Aorta (tissue), 5 donors: ENCODE measurements around the gene CD4. TPM values are rescaled to one million over a fixed set of nuclear protein-coding genes. Genes with fewer than 3 reads are reported as not detected.
"Not testable (repeated sequence)": the region's sequence is repeated elsewhere in the genome, so short reads cannot be mapped to it uniquely, and the experiment has no call there.

Experiments
- ATAC-seq: fragments of 200-7000 bp; cut with Tn5 transposase; one replicate; pipeline ENCODE4 v1.9.1; 2022; ENCODE audit warnings: moderate library complexity; ENCODE audit not compliant: low FRiP score
- DNase-seq, 2 donors: peaks; one replicate each; pipeline ENCODE4 v3.0.0-alpha.2; 2020
- H3K27ac ChIP-seq, 2 donors: one replicate each; pipeline ENCODE4 v1.5.1; 2013; ENCODE audit warnings: low read length in 2 of 2, mild to moderate bottlenecking in 2 of 2, moderate library complexity in 2 of 2, control low read depth in 1 of 2, inconsistent platforms in 1 of 2, low read depth in 1 of 2
- H3K27me3 ChIP-seq, 2 donors: one replicate each; pipeline ENCODE4 v1.6.1; 2013; ENCODE audit warnings: control low read depth in 1 of 2, low read length in 1 of 2, mild to moderate bottlenecking in 1 of 2, moderate library complexity in 1 of 2; ENCODE audit not compliant: insufficient read depth in 2 of 2, control insufficient read depth in 1 of 2
- H3K36me3 ChIP-seq, 2 donors: one replicate each; pipeline ENCODE4 v1.6.1; 2013; ENCODE audit warnings: control low read depth in 1 of 2, low read length in 1 of 2, mild to moderate bottlenecking in 1 of 2; ENCODE audit not compliant: insufficient read depth in 2 of 2, control insufficient read depth in 1 of 2
- H3K4me1 ChIP-seq, 2 donors: one replicate each; pipeline ENCODE4 v1.6.1; 2013; ENCODE audit warnings: low read length in 2 of 2, control low read depth in 1 of 2, mild to moderate bottlenecking in 1 of 2, moderate library complexity in 1 of 2; ENCODE audit not compliant: insufficient read depth in 2 of 2, control insufficient read depth in 1 of 2
- H3K4me3 ChIP-seq, 2 donors: one replicate each; pipeline ENCODE4 v1.5.1; 2013; ENCODE audit warnings: low read length in 2 of 2, control low read depth in 1 of 2, mild to moderate bottlenecking in 1 of 2
- H3K9me3 ChIP-seq: one replicate; pipeline ENCODE4 v1.6.1; 2013; ENCODE audit warnings: mild to moderate bottlenecking, low read length; ENCODE audit not compliant: control insufficient read depth
- WGBS, 2 donors: extraction: QIAGEN DNeasy Blood & Tissue Kit; methylation state at CpG; one replicate each; pipeline ENCODE4 v1.1.7; 2013; 5-methylcytosine and 5-hydroxymethylcytosine counted together
- intact Hi-C, 2 donors: fragments of 100-400 bp; cut with DNase I; formaldehyde crosslinking; loops; one replicate each; pipeline versions ENCODE4 v1.14.2 to v1.15.0; 2022
- polyA plus RNA-seq, 2 donors: library from polyadenylated mRNA; stranded (reverse); fragments of 200-250 nt; gene quantifications; one replicate each; pipeline ENCODE4 v1.2.3, GENCODE V29; 2013
- total RNA-seq, 2 donors: library from RNA; stranded (reverse); fragmentation: NEBNext Ultra II Directional; extraction: Animal tissue kit (Norgen Biotek cat#: 25700); gene quantifications; one replicate each; pipeline ENCODE4 v1.2.1, GENCODE V29; 2021
- donor health status: healthy with polysubstance abuse.
- donor health status: Bipolar disorder and iron deficiency.
- donor health status: DM: no; HTN: no; CAD: no.
- donor health status: DM: no; HTN: no; CAD: no.
- donor health status: DM: yes; HTN: yes; CAD: no.

Gene CD4
- total and polyA plus RNA-seq, 4 donors, result 2.1 to 40.6 (median 17.2) TPM

- WGBS, 2 donors, result 66 to 70% methylated on average over 17 to 19 of the region's 19 CpGs
- DNase-seq (no peak), ATAC-seq (no peak)
- peaks cover 3 to 6% of the 10 kb centered on the region in 2 donors for H3K36me3 ChIP-seq
- intact Hi-C loops, result loop anchor here (2.0 to 5.0 kb wide), 3 partner anchors 14 to 76 kb away; partner anchors contain the start of genes ATN1 (in 1 of the 2), C12orf57 (in 1 of the 2), RNU7-1 (in 1 of the 2) and USP5 (in 1 of the 2)
- H3K4me3 ChIP-seq, result no peak overlapping the region
- H3K27ac ChIP-seq, result peak overlapping the region in 1 of 2 donors; percentile 77
- no peaks in the 10 kb centered on the region for H3K9me3 ChIP-seq
- H3K27me3 ChIP-seq, result no peaks in the 10 kb centered on the region
- H3K4me1 ChIP-seq, result peaks cover 0 to 1% of the 10 kb centered on the region in 2 donors
Measured at GRCh38 chr12:6866163-6866919, 77.0 kb downstream of the CD4 start.

GRCh38 chr12:6866920-6867412 is 77.6 kb downstream of the CD4 start:
- H3K4me1 ChIP-seq, result peaks cover 0 to 1% of the 10 kb centered on the region in 2 donors
- peak overlapping the region in 1 of 2 donors; percentile 77 for H3K27ac ChIP-seq
- peaks cover 2 to 3% of the 10 kb centered on the region in 2 donors for H3K36me3 ChIP-seq
- DNase-seq, result peak; percentile 83 to 91
- peak; percentile 20 for ATAC-seq
- H3K9me3 ChIP-seq, result no peaks in the 10 kb centered on the region
- no peaks in the 10 kb centered on the region for H3K27me3 ChIP-seq
- intact Hi-C loops, result loop anchor here (2.0 to 5.0 kb wide), 3 partner anchors 14 to 75 kb away; partner anchors contain the start of genes ATN1 (in 1 of the 2), C12orf57 (in 1 of the 2), RNU7-1 (in 1 of the 2) and USP5 (in 1 of the 2)
- 0 to 1% methylated on average over 31 to 33 of the region's 33 CpGs for WGBS, 2 donors
- H3K4me3 ChIP-seq, result peak overlapping the region in 1 of 2 donors; percentile 88

GRCh38 chr12:6867413-6868210 is 78.3 kb downstream of the CD4 start, which contains the start of gene TPI1:
Gene TPI1 (plus strand): TSS chr12:6867531. CDS start chr12:6867567, 36 bp downstream.
- ATAC-seq (peak; percentile 93), DNase-seq (peak; percentile 82 to 97)
- peaks cover 2 to 3% of the 10 kb centered on the region in 2 donors for H3K36me3 ChIP-seq
- intact Hi-C loops, result loop anchor here (2.0 to 5.0 kb wide), 4 partner anchors 15 to 75 kb away; partner anchors contain the start of genes ATN1 (in 1 of the 2), C12orf57 (in 1 of the 2), RNU7-1 (in 1 of the 2) and USP5 (in 1 of the 2)
- 0% methylated on average over 66 to 86 of the region's 86 CpGs for whole genome bisulfite sequencing, 2 donors
- H3K9me3 ChIP-seq, result no peaks in the 10 kb centered on the region
- H3K4me1 ChIP-seq, result peaks cover 0 to 1% of the 10 kb centered on the region in 2 donors
- peak within 1 kb of the TSS in 1 of 2 donors; percentile 77 for H3K27ac ChIP-seq
- H3K4me3 ChIP-seq, result peak within 1 kb of the TSS; percentile 71 to 88
- no peaks in the 10 kb centered on the region for H3K27me3 ChIP-seq

- H3K9me3 ChIP-seq, result no peaks in the 10 kb centered on the region
- H3K4me1 ChIP-seq, result peaks cover 0 to 1% of the 10 kb centered on the region in 2 donors
- H3K27me3 ChIP-seq, result no peaks in the 10 kb centered on the region
- intact Hi-C loops, result loop anchor here (2.0 to 5.0 kb wide), 3 partner anchors 59 to 74 kb away; partner anchors contain the start of genes ATN1 (in 1 of the 2), C12orf57 (in 1 of the 2) and RNU7-1 (in 1 of the 2)
- DNase-seq, result no peak
- peak overlapping the region in 1 of 2 donors; percentile 11 for H3K27ac ChIP-seq
- no peak for ATAC-seq
- H3K4me3 ChIP-seq, result peak overlapping the region; percentile 71 to 88
- WGBS, 2 donors, result 8 to 9% methylated on average over 22 of the region's 22 CpGs
- H3K36me3 ChIP-seq, result peaks cover 2% of the 10 kb centered on the region in 2 donors
Measured at GRCh38 chr12:6868211-6869048, 79.1 kb downstream of the CD4 start.

- intact Hi-C loops, result loop anchor here (2.0 to 5.0 kb wide), 4 partner anchors 58 to 102 kb away; partner anchors contain the start of genes ATN1 (in 1 of the 2), C12orf57 (in 1 of the 2), PTMS (in 1 of the 2) and RNU7-1 (in 1 of the 2)
- no peaks in the 10 kb centered on the region for H3K27me3 ChIP-seq
- H3K4me1 ChIP-seq, result peaks cover 0 to 1% of the 10 kb centered on the region in 2 donors
- H3K9me3 ChIP-seq, result no peaks in the 10 kb centered on the region
- H3K36me3 ChIP-seq, result peaks cover 0 to 2% of the 10 kb centered on the region in 2 donors
- H3K4me3 ChIP-seq, result no peak overlapping the region
- DNase-seq (peak; percentile 82 to 90), ATAC-seq (no peak)
- H3K27ac ChIP-seq, result no peak overlapping the region
- 33 to 36% methylated on average over 12 of the region's 12 CpGs for WGBS, 2 donors
Measured at GRCh38 chr12:6869049-6870021, 80.0 kb downstream of the CD4 start.

- H3K27me3 ChIP-seq, H3K4me1 ChIP-seq, H3K27ac ChIP-seq, ATAC-seq, H3K36me3 ChIP-seq, H3K9me3 ChIP-seq, H3K4me3 ChIP-seq, DNase-seq: not testable (repeated sequence)
- intact Hi-C loops, result loop anchor here in 1 of 2 donors (5.0 kb wide), 1 partner anchor 103 kb away; the partner anchor contains the start of gene PTMS
- WGBS, 2 donors, result 57 to 59% methylated on average over 4 of the region's 4 CpGs
Measured at GRCh38 chr12:6870304-6870703, 81.0 kb downstream of the CD4 start.
